K562 (cell line): ENCODE data around the gene STXBP4. TPM values are rescaled to one million over a fixed set of nuclear protein-coding genes. Genes with fewer than 3 reads are reported as not detected.
A peak's percentile ranks its signal among the peaks of the same experiment; 100 is the strongest.

Experiments
- BRF2 ChIP-seq: IDR thresholded peaks from 3 replicates; pipeline ENCODE4 v1.6.1; 2011; ENCODE audit warnings: borderline replicate concordance, mild to moderate bottlenecking; ENCODE audit not compliant: insufficient read length, insufficient read depth
- E2F4 ChIP-seq: sonication (generic); formaldehyde crosslinking; IDR thresholded peaks from 2 replicates; pipeline ENCODE4 v1.8.0; 2022; ENCODE audit warnings: mild to moderate bottlenecking, low read depth, missing genetic modification reagents
- E4F1 ChIP-seq: fragments of 250-450 bp; sonication (Bioruptor Pico); IDR thresholded peaks from 2 replicates; pipeline ENCODE4 v1.5.0; 2021; ENCODE audit warnings: mild to moderate bottlenecking, borderline replicate concordance
- GABPB2 ChIP-seq: fragments of 250-450 bp; sonication (Bioruptor Pico); conservative IDR thresholded peaks from 2 replicates; pipeline ENCODE4 v1.5.1; 2021; ENCODE audit warnings: mild to moderate bottlenecking
- GATA2 ChIP-seq: sonication (generic); formaldehyde crosslinking; IDR thresholded peaks from 2 replicates; pipeline ENCODE4 v1.4.0; 2020; ENCODE audit warnings: mild to moderate bottlenecking, missing genetic modification reagents
- GATAD2A ChIP-seq: fragments of 450-650 bp; IDR thresholded peaks from 2 replicates; pipeline ENCODE4 v1.6.1; 2017
- HINFP ChIP-seq: fragments of 450-650 bp; conservative IDR thresholded peaks from 2 replicates; pipeline ENCODE4 v1.6.1; 2016; ENCODE audit warnings: missing genetic modification characterization, low read depth, mild to moderate bottlenecking, control low read depth, missing compliant biosample characterization
- HNRNPH1 ChIP-seq: fragments of 200-400 bp; formaldehyde crosslinking; optimal IDR thresholded peaks from 2 replicates; pipeline ENCODE3; 2017; ENCODE audit warnings: low read depth, mild to moderate bottlenecking, low read length, moderate library complexity
- HNRNPLL ChIP-seq: fragments of 200-400 bp; formaldehyde crosslinking; IDR thresholded peaks from 2 replicates; pipeline ENCODE4 v1.6.1; 2017; ENCODE audit warnings: low read length, low read depth, mild to moderate bottlenecking; ENCODE audit not compliant: poor library complexity, severe bottlenecking
- MECOM ChIP-seq: fragments of 250-450 bp; sonication (Bioruptor Pico); IDR thresholded peaks from 2 replicates; pipeline ENCODE4 v1.8.0; 2022; ENCODE audit warnings: inconsistent platforms
- RHOXF2B ChIP-seq: fragments of 250-450 bp; sonication (Bioruptor Pico); conservative IDR thresholded peaks from 2 replicates; pipeline ENCODE4 v1.5.1; 2021
- SOX6 ChIP-seq: fragments of 450-650 bp; IDR thresholded peaks from 2 replicates; pipeline ENCODE4 v1.6.1; 2014; ENCODE audit warnings: mild to moderate bottlenecking
- XRCC5 ChIP-seq: fragments of 200-400 bp; formaldehyde crosslinking; IDR thresholded peaks from 2 replicates; pipeline ENCODE4 v1.6.1; 2017; ENCODE audit warnings: low read depth, mild to moderate bottlenecking, low read length
- ZNF217 ChIP-seq: sonication (generic); formaldehyde crosslinking; IDR thresholded peaks from 2 replicates; pipeline ENCODE4 v1.8.0; 2022; ENCODE audit warnings: mild to moderate bottlenecking, missing genetic modification reagents
- ZNF354B ChIP-seq: fragments of 250-450 bp; sonication (Bioruptor Pico); IDR thresholded peaks from 2 replicates; pipeline ENCODE4 v1.4.0; 2020
- ZNF695 ChIP-seq: fragments of 450-650 bp; formaldehyde crosslinking; IDR thresholded peaks from 2 replicates; pipeline ENCODE4 v1.4.0; 2020; ENCODE audit warnings: mild to moderate bottlenecking, moderate library complexity
- ZNF696 ChIP-seq: fragments of 250-450 bp; sonication (Bioruptor Pico); conservative IDR thresholded peaks from 2 replicates; pipeline ENCODE4 v1.4.0; 2020; ENCODE audit warnings: mild to moderate bottlenecking, moderate library complexity
- polyA plus RNA-seq, 8 experiments: library from polyadenylated mRNA; depleted of rRNA in 4 of 8; stranded (reverse) in 5 of 8; unstranded in 3 of 8; fragments of >200 nt; fragmentation: Nextera tagmentation in 2 of 8; fragmentation: Illumina TruSeq in 1 of 8; extraction: Ambion mirVana in 2 of 8; extraction: Trizol in 1 of 8; gene quantifications; 2 replicates each; pipeline versions ENCODE4 v1.2.1 to v1.2.3, GENCODE V29; 2011 to 2014; ENCODE audit warnings: inconsistent platforms in 1 of 8, missing spikeins in 1 of 8
- total RNA-seq, 7 experiments: library from RNA; depleted of rRNA in 6 of 7; stranded (reverse); fragments of >200 nt in 6 of 7; fragmentation: Illumina TruSeq in 2 of 7; extraction: Trizol in 2 of 7; gene quantifications; 2 replicates each; pipeline versions ENCODE4 v1.2.1 to v1.2.3, GENCODE V29; 2011 to 2021; ENCODE audit warnings: low replicate concordance in 1 of 7
- TF ChIP-seq, protein P1 (sequence below): sonication (generic); formaldehyde crosslinking; IDR thresholded peaks from 2 replicates; pipeline ENCODE4 v1.8.1; 2023; ENCODE audit warnings: mild to moderate bottlenecking, missing genetic modification reagents
- TF ChIP-seq, protein P2 (sequence below), 2 experiments: fragments of 250-450 bp in 1 of 2; fragments of 450-650 bp in 1 of 2; sonication (Bioruptor Pico) in 1 of 2; IDR thresholded peaks; 2 replicates each; pipeline versions ENCODE4 v1.6.1 to v1.8.0; 2016 to 2021; ENCODE audit warnings: mild to moderate bottlenecking in 2 of 2, moderate library complexity in 2 of 2, missing compliant biosample characterization in 1 of 2, missing genetic modification characterization in 1 of 2

STXBP4 gene
- total and polyA plus RNA-seq, 9 of the 15 experiments (the other 6 are each of a cell fraction or from before 2014, with no cell fraction given) = 11.6 to 23.2 (median 18.5) TPM

DNA sequence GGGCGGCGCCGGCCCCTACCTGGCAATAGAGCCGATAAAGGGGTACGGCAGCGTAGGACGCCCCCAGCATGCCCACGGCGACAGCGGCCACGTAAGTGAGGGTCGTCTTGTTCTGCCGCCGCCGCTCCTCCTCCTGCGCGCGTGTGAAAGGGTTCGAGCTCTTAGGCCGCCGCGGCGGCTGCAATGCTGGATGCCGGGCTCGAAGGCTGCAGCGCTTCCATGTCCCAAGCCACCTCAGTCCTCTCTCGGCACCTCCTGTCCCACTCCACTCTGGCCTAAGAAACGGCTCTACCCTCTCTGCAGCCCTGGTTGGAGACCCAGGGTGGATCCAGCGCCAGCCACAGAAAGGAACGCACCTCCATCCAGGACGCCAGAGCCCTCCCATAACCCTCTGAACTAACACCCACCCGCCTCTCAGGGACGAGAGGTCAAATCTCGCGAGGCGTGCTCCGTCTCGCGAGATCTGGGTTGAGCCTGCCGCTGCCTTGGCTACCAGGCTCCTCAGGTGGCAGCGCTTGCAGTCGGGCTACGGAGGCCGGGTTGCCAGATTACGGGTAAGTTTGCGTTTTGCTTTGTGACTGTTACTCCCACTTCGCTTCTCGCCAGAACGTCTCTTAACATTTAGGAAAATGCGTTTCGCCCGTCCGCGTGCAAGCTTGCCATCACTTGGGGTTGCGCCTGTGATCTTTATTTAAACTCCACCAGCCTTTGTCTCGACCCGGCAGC lies at the start of gene STXBP4, which contains the start of gene COX11 (continued):
- TF ChIP-seq GABPB2 (CRISPR knock-in tag) (no peak), GATA2 (CRISPR knock-in tag) (no peak), RHOXF2B (CRISPR knock-in tag) (no peak), ZNF217 (CRISPR knock-in tag) (no peak), MECOM (CRISPR knock-in tag) (no peak), E4F1 (CRISPR knock-in tag) (no peak), HINFP (tag) (no peak), E2F4 (no peak), BRF2 (no peak), GATAD2A (0 out of 2 replicates have a peak, but pooled peaks have one; percentile 31), ZNF354B (CRISPR knock-in tag) (no peak), ZNF696 (CRISPR knock-in tag) (no peak), HNRNPH1 (no peak), SOX6 (no peak; the same call in 1 of the 2 replicates), HNRNPLL (peak; percentile 28), XRCC5 (no peak), ZNF695 (CRISPR knock-in tag) (no peak)
- TF ChIP-seq, protein P1, sequence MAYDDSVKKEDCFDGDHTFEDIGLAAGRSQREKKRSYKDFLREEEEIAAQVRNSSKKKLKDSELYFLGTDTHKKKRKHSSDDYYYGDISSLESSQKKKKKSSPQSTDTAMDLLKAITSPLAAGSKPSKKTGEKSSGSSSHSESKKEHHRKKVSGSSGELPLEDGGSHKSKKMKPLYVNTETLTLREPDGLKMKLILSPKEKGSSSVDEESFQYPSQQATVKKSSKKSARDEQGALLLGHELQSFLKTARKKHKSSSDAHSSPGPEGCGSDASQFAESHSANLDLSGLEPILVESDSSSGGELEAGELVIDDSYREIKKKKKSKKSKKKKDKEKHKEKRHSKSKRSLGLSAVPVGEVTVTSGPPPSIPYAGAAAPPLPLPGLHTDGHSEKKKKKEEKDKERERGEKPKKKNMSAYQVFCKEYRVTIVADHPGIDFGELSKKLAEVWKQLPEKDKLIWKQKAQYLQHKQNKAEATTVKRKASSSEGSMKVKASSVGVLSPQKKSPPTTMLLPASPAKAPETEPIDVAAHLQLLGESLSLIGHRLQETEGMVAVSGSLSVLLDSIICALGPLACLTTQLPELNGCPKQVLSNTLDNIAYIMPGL (CRISPR knock-in tag) = peak; percentile 62; the same call in 1 of the 2 replicates
- TF ChIP-seq, protein P2, sequence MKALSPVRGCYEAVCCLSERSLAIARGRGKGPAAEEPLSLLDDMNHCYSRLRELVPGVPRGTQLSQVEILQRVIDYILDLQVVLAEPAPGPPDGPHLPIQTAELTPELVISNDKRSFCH (CRISPR knock-in tag; IDR thresholded peaks at IDR 0.05) = no peak
- TF ChIP-seq, protein P2 (tag; IDR thresholded peaks at IDR 0.05) = no peak
